Mucosa of descending colon (tissue), 3 donors: Measurements from ENCODE around the gene POU2F1. TPM values are rescaled to one million over a fixed set of nuclear protein-coding genes. Genes with fewer than 3 reads are reported as not detected.
A peak's percentile ranks its signal among the peaks of the same experiment; 100 is the strongest.

Source experiments
- ATAC-seq: fragments of 200-7000 bp; cut with Tn5 transposase; one replicate; pipeline ENCODE4 v1.9.1; 2020; ENCODE audit warnings: mild to moderate bottlenecking, moderate library complexity
- DNase-seq, 3 donors: peaks; one replicate each; pipeline ENCODE4 v3.0.0-alpha.2; 2020
- H3K36me3 ChIP-seq: fragments of 200-600 bp; one replicate; pipeline ENCODE4 v1.8.0; 2021; ENCODE audit warnings: low read depth, mild to moderate bottlenecking
- H3K4me1 ChIP-seq: fragments of 200-600 bp; one replicate; pipeline ENCODE4 v1.8.0; 2021; ENCODE audit warnings: low read depth, mild to moderate bottlenecking
- H3K4me3 ChIP-seq: fragments of 200-600 bp; one replicate; pipeline ENCODE4 v1.8.0; 2021; ENCODE audit warnings: mild to moderate bottlenecking
- H3K9me3 ChIP-seq: fragments of 200-600 bp; one replicate; pipeline ENCODE4 v1.8.0; 2021; ENCODE audit warnings: mild to moderate bottlenecking
- intact Hi-C, 2 donors: fragments of 100-400 bp; cut with DNase I in 1 of 2; cut with micrococcal nuclease in 1 of 2; formaldehyde crosslinking; loops; one replicate each; pipeline versions ENCODE4 v1.11.0 to v1.11.1; 2022; cut with DNase I, micrococcal nuclease
- total RNA-seq, 3 donors: library from RNA; stranded (reverse); fragmentation: NEBNext Ultra II Directional in 2 of 3; extraction: Animal tissue kit (Norgen Biotek cat#: 25700) in 2 of 3; gene quantifications; one replicate each; pipeline versions ENCODE4 v1.2.1 to v1.2.4, GENCODE V29; 2021 to 2023
- TF ChIP-seq, protein P1 (sequence below): fragments of 200-600 bp; IDR thresholded peaks from one replicate; pipeline ENCODE4 v1.8.0; 2022; ENCODE audit warnings: antibody characterized with exemption, mild to moderate bottlenecking
- donor health status: DM: no; HTN: no; CAD: no; lungs with moderate emphysema.
- donor health status: DM: no; HTN: no; CAD: no.
- donor health status: DM: no; HTN: yes; CAD: no.

Gene POU2F1
- total RNA-seq, 3 donors from 2014 or later = 16.9 to 18.5 (median 18.0) TPM

DNA sequence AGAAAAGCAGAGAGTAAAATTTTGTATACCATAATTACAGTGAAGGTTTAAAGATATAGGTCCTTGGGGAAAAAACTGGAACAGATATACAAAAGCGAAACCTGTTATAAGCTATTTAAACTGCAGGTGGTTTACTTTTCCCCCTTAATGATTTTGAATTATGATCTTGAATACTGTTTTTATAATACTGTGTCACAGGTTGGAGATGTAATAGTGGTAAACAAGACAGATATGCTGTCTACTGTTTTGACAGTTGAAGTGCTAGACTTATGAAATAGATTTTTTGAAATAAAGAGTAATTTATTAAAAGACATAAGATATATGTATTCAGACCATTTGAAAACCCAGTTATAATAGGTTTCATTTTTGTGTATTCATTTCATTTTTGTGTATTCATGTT is 168.3 kb downstream of the POU2F1 start:
- ATAC-seq = no peak
- intact Hi-C loops = no loop called here

DNA sequence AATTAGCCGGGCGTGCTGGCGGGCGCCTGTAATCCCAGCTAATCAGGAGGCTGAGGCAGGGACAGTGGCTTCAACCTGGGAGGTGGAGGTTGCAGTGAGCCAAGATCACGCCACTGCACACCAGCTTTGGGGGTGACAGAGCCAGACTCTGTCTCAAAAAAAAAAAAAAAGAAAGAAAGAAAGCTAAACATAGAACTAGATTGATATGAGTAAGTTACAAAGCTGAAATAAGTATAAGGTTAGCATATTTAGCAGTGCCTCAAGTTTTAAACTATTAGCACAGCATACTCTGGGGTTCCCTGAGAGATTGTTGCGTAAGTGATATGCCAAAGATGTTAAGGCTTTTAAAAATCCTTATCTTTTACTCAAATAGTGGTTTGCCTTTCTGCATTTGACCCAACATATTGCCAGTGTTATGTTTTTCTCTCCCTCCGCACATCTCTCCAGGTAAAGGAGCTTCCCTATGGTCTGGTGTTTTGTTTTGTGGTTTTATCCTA is 171.6 kb downstream of the POU2F1 start:
- intact Hi-C loops = no loop called here
- TF ChIP-seq, protein P1, sequence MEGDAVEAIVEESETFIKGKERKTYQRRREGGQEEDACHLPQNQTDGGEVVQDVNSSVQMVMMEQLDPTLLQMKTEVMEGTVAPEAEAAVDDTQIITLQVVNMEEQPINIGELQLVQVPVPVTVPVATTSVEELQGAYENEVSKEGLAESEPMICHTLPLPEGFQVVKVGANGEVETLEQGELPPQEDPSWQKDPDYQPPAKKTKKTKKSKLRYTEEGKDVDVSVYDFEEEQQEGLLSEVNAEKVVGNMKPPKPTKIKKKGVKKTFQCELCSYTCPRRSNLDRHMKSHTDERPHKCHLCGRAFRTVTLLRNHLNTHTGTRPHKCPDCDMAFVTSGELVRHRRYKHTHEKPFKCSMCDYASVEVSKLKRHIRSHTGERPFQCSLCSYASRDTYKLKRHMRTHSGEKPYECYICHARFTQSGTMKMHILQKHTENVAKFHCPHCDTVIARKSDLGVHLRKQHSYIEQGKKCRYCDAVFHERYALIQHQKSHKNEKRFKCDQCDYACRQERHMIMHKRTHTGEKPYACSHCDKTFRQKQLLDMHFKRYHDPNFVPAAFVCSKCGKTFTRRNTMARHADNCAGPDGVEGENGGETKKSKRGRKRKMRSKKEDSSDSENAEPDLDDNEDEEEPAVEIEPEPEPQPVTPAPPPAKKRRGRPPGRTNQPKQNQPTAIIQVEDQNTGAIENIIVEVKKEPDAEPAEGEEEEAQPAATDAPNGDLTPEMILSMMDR = no peak
- H3K4me3 ChIP-seq = no peak overlapping the region
- peaks cover 4% of the 10 kb centered on the region for H3K36me3 ChIP-seq
- ATAC-seq = no peak
- H3K9me3 ChIP-seq = no peaks in the 10 kb centered on the region
- DNase-seq = no peak
- H3K4me1 ChIP-seq = no peaks in the 10 kb centered on the region

More for the DNA sequence above, 168.3 kb downstream of the POU2F1 start:
- Histone ChIP-seq H3K9me3 (no peaks in the 10 kb centered on the region), H3K4me1 (no peaks in the 10 kb centered on the region), H3K4me3 (no peak overlapping the region), H3K36me3 (no peaks in the 10 kb centered on the region)
- TF ChIP-seq, protein P1 = no peak
- no peak for DNase-seq

DNA sequence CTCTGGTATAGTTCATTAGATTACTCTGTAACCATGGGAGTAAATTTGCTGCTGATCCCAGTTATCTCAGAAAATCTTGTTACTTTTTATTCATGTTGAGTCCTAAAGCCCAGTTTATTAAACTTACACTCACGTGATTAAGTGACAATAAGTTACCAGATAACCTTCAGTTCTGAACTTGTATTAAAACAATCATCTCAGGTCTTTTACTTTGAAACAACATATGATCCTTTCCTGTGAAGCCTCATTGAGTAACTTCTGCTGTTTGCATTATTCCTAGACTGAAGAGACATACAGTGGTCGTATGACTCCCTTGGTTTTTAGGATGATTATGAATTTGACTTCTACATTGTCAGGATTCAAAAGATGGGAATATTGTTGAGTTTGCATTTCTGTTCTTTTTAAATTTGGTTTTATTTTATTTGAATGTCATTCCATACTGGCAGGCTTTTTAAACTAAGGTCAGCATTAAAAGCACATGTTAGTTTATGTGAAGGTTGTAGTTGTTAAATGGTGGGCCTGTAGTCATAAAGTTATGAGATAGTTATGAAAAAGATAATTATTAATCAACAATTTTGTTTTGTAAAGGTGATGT is 179.8 kb downstream of the POU2F1 start:
- Histone ChIP-seq H3K9me3 (no peaks in the 10 kb centered on the region), H3K4me1 (no peaks in the 10 kb centered on the region), H3K4me3 (no peak overlapping the region), H3K36me3 (peaks cover 4% of the 10 kb centered on the region)
- intact Hi-C loops = loop anchor here in 1 of 2 donors (10.0 kb wide), 1 partner anchor 134 kb away; no protein-coding TSS in a partner anchor
- TF ChIP-seq, protein P1 = no peak
- DNase-seq (no peak), ATAC-seq (no peak)

DNA sequence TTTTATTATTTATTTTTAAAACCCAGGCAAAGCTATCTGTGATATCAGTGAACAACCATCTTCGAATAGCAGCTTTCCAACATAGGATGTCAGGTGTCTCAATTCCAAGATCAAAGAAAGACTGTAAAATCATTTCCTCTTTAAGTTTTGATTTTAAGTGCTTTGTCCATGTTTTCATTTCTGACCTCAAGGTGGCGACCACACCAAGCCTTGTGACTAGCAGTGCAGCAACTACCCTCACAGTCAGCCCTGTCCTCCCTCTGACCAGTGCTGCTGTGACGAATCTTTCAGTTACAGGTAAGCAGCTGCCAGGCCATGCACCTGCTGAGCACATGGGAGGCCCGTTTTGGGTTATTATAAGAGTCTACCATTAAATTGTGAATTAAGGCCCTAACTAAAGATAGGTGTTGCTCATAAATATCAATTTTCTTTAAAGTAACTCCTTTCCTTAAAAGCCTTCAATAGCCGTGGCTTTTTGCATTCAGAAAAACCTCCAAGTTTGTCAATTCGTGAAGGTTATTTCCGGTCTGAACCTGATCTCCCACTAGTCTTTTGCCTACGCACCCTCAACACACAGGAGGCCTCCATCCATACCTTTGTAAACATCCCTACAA is 180.7 kb downstream of the POU2F1 start:
- Histone ChIP-seq H3K4me3 (no peak overlapping the region), H3K4me1 (no peaks in the 10 kb centered on the region), H3K36me3 (no peaks in the 10 kb centered on the region), H3K9me3 (no peaks in the 10 kb centered on the region)
- peak; percentile 48 to 80 (median 58) for DNase-seq
- TF ChIP-seq, protein P1 = no peak
- intact Hi-C loops = loop anchor here in 1 of 2 donors (10.0 kb wide), 1 partner anchor 133 kb away; no protein-coding TSS in a partner anchor
- peak; percentile 95 for ATAC-seq

DNA sequence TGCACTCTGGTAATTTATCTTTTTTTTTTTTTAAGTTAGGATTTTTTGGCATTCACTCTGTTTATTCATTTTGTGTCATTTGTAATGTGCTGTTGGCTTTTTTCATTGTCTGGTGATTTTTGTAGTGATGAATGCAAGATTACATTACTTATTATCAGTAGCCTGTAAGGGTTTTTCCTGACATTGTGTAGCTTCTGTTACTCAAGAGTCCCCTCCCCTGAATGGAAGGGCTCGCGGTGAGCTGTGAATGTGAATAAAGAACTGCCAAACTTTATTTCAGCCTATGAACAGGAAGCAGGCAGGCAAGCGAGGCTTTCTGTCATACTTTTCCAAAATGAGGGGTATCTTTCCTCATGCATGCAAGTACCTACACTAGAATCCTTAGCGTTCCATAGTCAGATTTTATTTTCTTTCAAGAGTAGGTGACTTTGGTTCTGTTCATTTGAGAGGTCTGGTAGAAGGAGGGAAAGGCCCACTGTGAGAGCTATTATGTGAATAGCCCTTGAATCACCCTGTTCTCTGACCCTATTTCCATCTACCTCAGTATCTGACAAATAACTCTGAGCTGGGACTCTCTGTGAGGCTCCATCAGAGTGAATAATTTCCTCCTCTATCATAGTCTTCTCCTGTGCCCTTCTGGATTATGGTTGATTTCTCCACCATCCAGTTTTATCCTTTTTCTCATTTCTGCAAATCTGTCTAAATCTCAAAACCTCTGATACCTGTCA is 183.6 kb downstream of the POU2F1 start:
- intact Hi-C loops = loop anchor here in 1 of 2 donors (10.0 kb wide), 1 partner anchor 130 kb away; no protein-coding TSS in a partner anchor
- Histone ChIP-seq H3K36me3 (no peaks in the 10 kb centered on the region), H3K4me1 (no peaks in the 10 kb centered on the region), H3K9me3 (no peaks in the 10 kb centered on the region), H3K4me3 (no peak overlapping the region)
- no peak for ATAC-seq
- DNase-seq = no peak
- TF ChIP-seq, protein P1 = no peak
